Measurements from ENCODE around the gene RABL6.
"Not testable (repeated sequence)": the region's sequence is repeated elsewhere in the genome, so short reads cannot be mapped to it uniquely, and the experiment has no call there.

RABL6 gene

DNA sequence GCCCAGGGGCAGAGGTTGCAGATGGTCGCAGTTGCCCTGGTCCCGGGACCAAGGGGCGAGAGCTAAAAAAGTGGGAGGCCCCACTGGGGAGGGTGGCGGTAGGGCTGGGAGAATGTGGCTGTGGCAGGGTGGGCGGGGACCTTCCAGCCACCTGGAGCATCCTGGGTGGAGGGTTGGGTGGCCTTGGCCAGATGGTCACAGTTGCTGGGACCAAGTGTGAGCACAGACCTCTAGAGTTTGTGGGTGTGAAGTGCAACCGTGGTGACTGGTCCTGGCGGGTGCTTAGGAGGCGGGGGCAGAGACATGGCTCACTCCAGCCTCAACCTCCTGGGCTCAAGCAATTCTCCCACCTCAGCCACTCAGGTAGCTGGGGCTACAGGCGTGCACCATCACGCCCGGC, 72.9 kb downstream of the RABL6 start:
- H3K9ac ChIP-seq (ENCODE audit: insufficient read length), result no peak overlapping the region
- H3K4me3 ChIP-seq, result no peak overlapping the region
- H3K36me3 ChIP-seq (ENCODE audit: insufficient read depth, low read length), result no peaks in the 10 kb centered on the region
- TF ChIP-seq FOXP2 (optimal IDR thresholded peaks at IDR 0.05; ENCODE audit: control extremely low read depth, extremely low read length, insufficient read depth) (no peak), POLR2AphosphoS5 (IDR thresholded peaks at IDR 0.05; ENCODE audit: borderline replicate concordance, low read depth, low read length) (no peak), EZH2 (IDR thresholded peaks at IDR 0.05) (no peak)
- H3K27ac ChIP-seq, result no peak overlapping the region
- no peak for DNase-seq (ENCODE audit: low read depth, low spot score)
- no peaks in the 10 kb centered on the region for H3K9me3 ChIP-seq (ENCODE audit: low read depth, low read length)

DNA sequence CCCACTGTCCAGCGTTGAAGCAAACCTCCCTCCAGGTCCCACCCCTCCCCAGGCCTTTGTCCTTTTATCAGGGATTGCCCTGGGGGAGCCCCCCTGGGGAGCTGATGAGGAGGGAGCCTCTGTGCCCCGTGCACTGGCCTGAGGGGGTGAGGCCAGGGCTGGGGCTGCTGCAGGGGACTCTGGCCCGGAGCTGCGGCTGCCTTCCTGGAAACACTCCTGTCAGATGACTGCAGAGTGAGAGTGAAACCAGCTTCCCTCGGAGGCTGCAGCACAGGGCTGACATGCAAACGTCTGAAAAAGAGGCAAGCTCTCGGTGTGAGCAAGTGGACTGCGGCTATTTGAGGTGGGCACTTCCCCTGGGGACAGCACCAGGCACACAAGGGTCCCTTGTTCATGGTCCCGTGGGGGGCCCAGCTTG, 74.0 kb downstream of the RABL6 start:
- TF ChIP-seq POLR2AphosphoS5 (IDR thresholded peaks at IDR 0.05; ENCODE audit: borderline replicate concordance, low read depth, low read length), result no peak
- no peak for TF ChIP-seq EZH2 (IDR thresholded peaks at IDR 0.05)
- no peak for TF ChIP-seq FOXP2 (optimal IDR thresholded peaks at IDR 0.05; ENCODE audit: control extremely low read depth, extremely low read length, insufficient read depth)
- no peak overlapping the region for H3K4me3 ChIP-seq
- no peak for DNase-seq (ENCODE audit: low read depth, low spot score)
- no peak overlapping the region for H3K27ac ChIP-seq
- H3K36me3 ChIP-seq (ENCODE audit: insufficient read depth, low read length), result no peaks in the 10 kb centered on the region
- H3K9me3 ChIP-seq (ENCODE audit: low read depth, low read length), result no peaks in the 10 kb centered on the region
- H3K9ac ChIP-seq (ENCODE audit: insufficient read length), result no peak overlapping the region

GRCh38 chr9:136882109-136882946, 74.6 kb downstream of the RABL6 start:
- no peaks in the 10 kb centered on the region for H3K9me3 ChIP-seq (ENCODE audit: low read depth, low read length)
- TF ChIP-seq FOXP2 (optimal IDR thresholded peaks at IDR 0.05; ENCODE audit: control extremely low read depth, extremely low read length, insufficient read depth) (no peak), EZH2 (IDR thresholded peaks at IDR 0.05) (no peak), POLR2AphosphoS5 (IDR thresholded peaks at IDR 0.05; ENCODE audit: borderline replicate concordance, low read depth, low read length) (no peak)
- no peak for DNase-seq (ENCODE audit: low read depth, low spot score)
- no peaks in the 10 kb centered on the region for H3K36me3 ChIP-seq (ENCODE audit: insufficient read depth, low read length)
- H3K27ac ChIP-seq, result no peak overlapping the region
- H3K4me3 ChIP-seq, result no peak overlapping the region
- no peak overlapping the region for H3K9ac ChIP-seq (ENCODE audit: insufficient read length)

DNA sequence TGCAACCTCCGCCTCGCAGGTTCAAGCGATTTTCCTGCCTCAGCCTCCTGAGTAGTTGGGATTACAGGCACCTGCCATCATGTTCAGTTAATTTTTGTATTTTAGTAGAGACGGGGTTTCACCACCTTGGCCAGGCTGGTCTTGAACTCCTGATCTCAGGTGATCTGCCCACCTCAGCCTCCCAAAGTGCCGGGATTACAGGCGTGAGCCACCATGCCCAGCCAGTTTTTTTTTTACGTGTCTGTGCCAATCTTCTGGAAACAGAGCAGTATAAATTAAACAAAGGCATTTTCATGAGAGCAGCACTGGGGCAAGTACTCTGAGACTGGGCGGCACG, 75.2 kb downstream of the RABL6 start:
- not testable (repeated sequence) for H3K36me3 ChIP-seq (ENCODE audit: insufficient read depth, low read length); H3K4me3 ChIP-seq; H3K9ac ChIP-seq (ENCODE audit: insufficient read length); H3K27ac ChIP-seq; DNase-seq (ENCODE audit: low read depth, low spot score); H3K9me3 ChIP-seq (ENCODE audit: low read depth, low read length)

GRCh38 chr9:136883670-136884069, 75.9 kb downstream of the RABL6 start:
- H3K27ac ChIP-seq; H3K9ac ChIP-seq (ENCODE audit: insufficient read length); H3K4me3 ChIP-seq; H3K9me3 ChIP-seq (ENCODE audit: low read depth, low read length); H3K36me3 ChIP-seq (ENCODE audit: insufficient read depth, low read length); DNase-seq (ENCODE audit: low read depth, low spot score): not testable (repeated sequence)

- Histone ChIP-seq H3K9me3 (ENCODE audit: low read depth, low read length) (no peaks in the 10 kb centered on the region), H3K4me3 (peak within 1 kb of the TSS; percentile 94), H3K36me3 (ENCODE audit: insufficient read depth, low read length) (peaks cover 7% of the 10 kb centered on the region; the same call in 1 of the 2 replicates), H3K9ac (ENCODE audit: insufficient read length) (peak within 1 kb of the TSS; percentile 89), H3K27ac (peak within 1 kb of the TSS; percentile 54; the same call in 1 of the 2 replicates)
- TF ChIP-seq FOXP2 (optimal IDR thresholded peaks at IDR 0.05; ENCODE audit: control extremely low read depth, extremely low read length, insufficient read depth) (no peak), POLR2AphosphoS5 (IDR thresholded peaks at IDR 0.05; ENCODE audit: borderline replicate concordance, low read depth, low read length) (peak; percentile 92)
- peak; percentile 91 for DNase-seq (ENCODE audit: low read depth, low spot score)
Measured at GRCh38 chr9:136885950-136886578, 78.3 kb downstream of the RABL6 start, which contains the start of gene TRAF2. TSS of gene TRAF2 (plus strand) at chr9:136886516. CDS start at chr9:136898741, 12,225 bp downstream.

- TF ChIP-seq POLR2AphosphoS5 (IDR thresholded peaks at IDR 0.05; ENCODE audit: borderline replicate concordance, low read depth, low read length) (no peak), EZH2 (IDR thresholded peaks at IDR 0.05) (no peak), FOXP2 (optimal IDR thresholded peaks at IDR 0.05; ENCODE audit: control extremely low read depth, extremely low read length, insufficient read depth) (no peak)
- peak overlapping the region; percentile 94 for H3K4me3 ChIP-seq
- no peaks in the 10 kb centered on the region for H3K9me3 ChIP-seq (ENCODE audit: low read depth, low read length)
- H3K27ac ChIP-seq, result peak overlapping the region; percentile 54; the same call in 1 of the 2 replicates
- peaks cover 7% of the 10 kb centered on the region; the same call in 1 of the 2 replicates for H3K36me3 ChIP-seq (ENCODE audit: insufficient read depth, low read length)
- peak overlapping the region; percentile 89 for H3K9ac ChIP-seq (ENCODE audit: insufficient read length)
- no peak for DNase-seq (ENCODE audit: low read depth, low spot score)
Measured at GRCh38 chr9:136886610-136887597, 79.2 kb downstream of the RABL6 start.

- no peak overlapping the region for H3K27ac ChIP-seq
- H3K9me3 ChIP-seq (ENCODE audit: low read depth, low read length), result no peaks in the 10 kb centered on the region
- H3K9ac ChIP-seq (ENCODE audit: insufficient read length), result no peak overlapping the region
- TF ChIP-seq POLR2AphosphoS5 (IDR thresholded peaks at IDR 0.05; ENCODE audit: borderline replicate concordance, low read depth, low read length) (no peak), EZH2 (IDR thresholded peaks at IDR 0.05) (no peak), FOXP2 (optimal IDR thresholded peaks at IDR 0.05; ENCODE audit: control extremely low read depth, extremely low read length, insufficient read depth) (no peak)
- no peak for DNase-seq (ENCODE audit: low read depth, low spot score)
- H3K4me3 ChIP-seq, result no peak overlapping the region
- H3K36me3 ChIP-seq (ENCODE audit: insufficient read depth, low read length), result peaks cover 7% of the 10 kb centered on the region; the same call in 1 of the 2 replicates
Measured at GRCh38 chr9:136888454-136888853, 80.7 kb downstream of the RABL6 start.

All from SK-N-MC (cell line).